Esophagus muscularis mucosa (tissue), 4 donors: ENCODE data around the gene CST9L. TPM values are rescaled to one million over a fixed set of nuclear protein-coding genes. Genes with fewer than 3 reads are reported as not detected.

ENCODE experiments used
- DNase-seq: peaks from one replicate; pipeline ENCODE4 v3.0.0-alpha.2; 2017; ENCODE audit errors: extremely low spot score
- H3K27ac ChIP-seq, 4 donors: fragments of 200-600 bp; sonication (generic); replicated peaks in 1 of 4; 1 replicate in 3 of 4; 2 replicates in 1 of 4; pipeline ENCODE4 v1.5.1; 2016 to 2019; ENCODE audit warnings: mild to moderate bottlenecking in 1 of 4
- H3K27me3 ChIP-seq, 4 donors: fragments of 200-600 bp; sonication (generic); one replicate each; pipeline versions ENCODE4 v1.5.1 to v1.6.0; 2016 to 2019
- H3K36me3 ChIP-seq, 4 donors: fragments of 200-600 bp; sonication (generic); one replicate each; pipeline ENCODE4 v1.5.1; 2016 to 2019
- H3K4me1 ChIP-seq, 4 donors: fragments of 200-600 bp; sonication (generic); one replicate each; pipeline ENCODE4 v1.5.1; 2016 to 2019
- H3K4me3 ChIP-seq, 4 donors: fragments of 200-600 bp; sonication (generic); 1 replicate in 2 of 4; 2 replicates in 2 of 4; pipeline ENCODE4 v1.5.1; 2016 to 2019; ENCODE audit warnings: mild to moderate bottlenecking in 4 of 4, moderate library complexity in 1 of 4
- H3K9me3 ChIP-seq, 4 donors: fragments of 200-600 bp; sonication (generic); 1 replicate in 3 of 4; 2 replicates in 1 of 4; pipeline ENCODE4 v1.5.1; 2016 to 2019
- CTCF ChIP-seq, 3 experiments: fragments of 200-600 bp in 2 of 3; fragments of 450-650 bp in 1 of 3; sonication (generic) in 2 of 3; IDR thresholded peaks; one replicate each; pipeline ENCODE4 v1.5.1; 2017 to 2019; ENCODE audit warnings: antibody characterized with exemption in 3 of 3, mild to moderate bottlenecking in 2 of 3, moderate library complexity in 1 of 3
- EP300 ChIP-seq: sonication (generic); formaldehyde crosslinking; IDR thresholded peaks from one replicate; pipeline ENCODE4 v1.6.1; 2017; ENCODE audit warnings: antibody characterized with exemption
- POLR2A ChIP-seq: fragments of 450-650 bp; IDR thresholded peaks from one replicate; pipeline ENCODE4 v1.6.1; 2017; ENCODE audit warnings: antibody characterized with exemption, moderate library complexity, mild to moderate bottlenecking, low read depth
- POLR2AphosphoS5 ChIP-seq, 2 donors: sonication (generic); formaldehyde crosslinking; IDR thresholded peaks; one replicate each; pipeline ENCODE4 v1.6.1; 2017; ENCODE audit warnings: antibody characterized with exemption in 2 of 2
- WGBS: methylation state at CpG from one replicate; pipeline ENCODE4 v1.1.5; 2018; 5-methylcytosine and 5-hydroxymethylcytosine counted together
- intact Hi-C: fragments of 100-400 bp; cut with DNase I; formaldehyde crosslinking; loops from one replicate; pipeline ENCODE4 v1.15.1; 2023
- total RNA-seq, 4 donors: library from RNA; depleted of rRNA; stranded (reverse); fragments of >200 nt; gene quantifications; one replicate each; pipeline versions ENCODE4 v1.1.0 to v1.2.1, GENCODE V29; 2016

The CST9L gene
- total RNA-seq, 4 donors from 2014 or later = not detected

DNA sequence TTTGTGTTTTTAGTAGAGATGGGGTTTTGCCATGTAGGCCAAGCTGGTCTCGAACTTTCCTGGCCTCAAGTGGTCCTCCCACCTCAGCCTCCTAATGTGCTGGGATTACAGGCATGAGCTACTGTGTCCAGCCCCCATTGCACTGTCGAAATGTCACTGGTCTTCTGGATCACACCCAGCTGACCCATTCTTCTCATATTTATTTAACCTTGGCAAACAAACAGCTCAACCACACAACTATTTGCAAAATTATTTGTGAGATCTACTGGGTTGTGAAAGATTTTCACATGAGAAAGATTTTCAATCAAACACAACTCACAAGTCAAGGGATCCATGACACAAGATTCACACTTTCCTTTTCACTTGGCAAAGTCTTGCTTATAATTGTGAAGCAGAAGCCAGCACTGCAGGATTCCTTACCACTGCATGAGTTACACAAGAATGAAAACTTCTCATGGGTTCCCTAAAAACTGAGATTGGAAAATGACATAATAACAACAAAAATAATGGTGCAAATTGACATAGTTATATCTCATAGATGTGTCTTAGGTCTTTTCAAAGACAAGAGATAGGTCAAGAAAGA, 2.0 kb upstream of the CST9L start:
- intact Hi-C loops = no loop called here
- TF ChIP-seq POLR2AphosphoS5 (IDR thresholded peaks at IDR 0.05) (no peak), EP300 (no peak), POLR2A (no peak), CTCF (IDR thresholded peaks at IDR 0.05) (no peak)
- Histone ChIP-seq H3K9me3 (no peaks in the 10 kb centered on the region), H3K27me3 (no peaks in the 10 kb centered on the region), H3K36me3 (no peaks in the 10 kb centered on the region), H3K27ac (no peak overlapping the region), H3K4me1 (no peaks in the 10 kb centered on the region), H3K4me3 (no peak overlapping the region)
- WGBS = 86% methylated on average over 1 of the region's 2 CpGs
- no peak for DNase-seq

GRCh38 chr20:23569570-23569969, 1.3 kb upstream of the CST9L start:
- intact Hi-C loops = no loop called here
- Histone ChIP-seq H3K27me3 (no peaks in the 10 kb centered on the region), H3K36me3 (no peaks in the 10 kb centered on the region), H3K27ac (no peak overlapping the region), H3K9me3 (no peaks in the 10 kb centered on the region), H3K4me1 (no peaks in the 10 kb centered on the region), H3K4me3 (no peak overlapping the region)
- 70% methylated on average over 1 of the region's 1 CpG for WGBS
- TF ChIP-seq CTCF (IDR thresholded peaks at IDR 0.05) (no peak), POLR2AphosphoS5 (IDR thresholded peaks at IDR 0.05) (no peak), EP300 (no peak), POLR2A (no peak)
- peak; percentile 57 for DNase-seq

DNA sequence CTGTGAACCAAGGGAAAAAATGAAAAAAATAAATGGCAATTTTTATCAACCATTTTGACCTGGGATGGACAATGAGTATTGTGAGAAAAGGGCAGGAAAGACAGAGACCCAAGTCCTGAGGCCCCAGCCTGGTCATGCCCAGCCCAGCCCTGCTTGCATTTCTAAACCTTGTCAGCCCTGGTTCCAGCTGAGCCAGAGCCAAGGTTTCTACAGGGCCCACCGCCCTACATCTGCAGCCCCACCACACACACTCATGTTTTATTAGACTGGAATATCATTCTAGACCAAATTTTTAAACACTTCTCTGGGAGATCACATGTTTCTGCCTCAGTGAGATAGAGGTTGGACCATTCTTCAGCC, 667 bp upstream of the CST9L start:
- H3K27me3 ChIP-seq = no peaks in the 10 kb centered on the region
- H3K4me3 ChIP-seq = no peak overlapping the region
- H3K9me3 ChIP-seq = no peaks in the 10 kb centered on the region
- H3K4me1 ChIP-seq = no peaks in the 10 kb centered on the region
- intact Hi-C loops = no loop called here
- peak; percentile 75 for DNase-seq
- H3K36me3 ChIP-seq = no peaks in the 10 kb centered on the region
- WGBS = 84% methylated on average over 1 of the region's 1 CpG
- H3K27ac ChIP-seq = no peak overlapping the region
- TF ChIP-seq POLR2A (no peak), EP300 (no peak), CTCF (IDR thresholded peaks at IDR 0.05) (no peak), POLR2AphosphoS5 (IDR thresholded peaks at IDR 0.05) (no peak)

DNA sequence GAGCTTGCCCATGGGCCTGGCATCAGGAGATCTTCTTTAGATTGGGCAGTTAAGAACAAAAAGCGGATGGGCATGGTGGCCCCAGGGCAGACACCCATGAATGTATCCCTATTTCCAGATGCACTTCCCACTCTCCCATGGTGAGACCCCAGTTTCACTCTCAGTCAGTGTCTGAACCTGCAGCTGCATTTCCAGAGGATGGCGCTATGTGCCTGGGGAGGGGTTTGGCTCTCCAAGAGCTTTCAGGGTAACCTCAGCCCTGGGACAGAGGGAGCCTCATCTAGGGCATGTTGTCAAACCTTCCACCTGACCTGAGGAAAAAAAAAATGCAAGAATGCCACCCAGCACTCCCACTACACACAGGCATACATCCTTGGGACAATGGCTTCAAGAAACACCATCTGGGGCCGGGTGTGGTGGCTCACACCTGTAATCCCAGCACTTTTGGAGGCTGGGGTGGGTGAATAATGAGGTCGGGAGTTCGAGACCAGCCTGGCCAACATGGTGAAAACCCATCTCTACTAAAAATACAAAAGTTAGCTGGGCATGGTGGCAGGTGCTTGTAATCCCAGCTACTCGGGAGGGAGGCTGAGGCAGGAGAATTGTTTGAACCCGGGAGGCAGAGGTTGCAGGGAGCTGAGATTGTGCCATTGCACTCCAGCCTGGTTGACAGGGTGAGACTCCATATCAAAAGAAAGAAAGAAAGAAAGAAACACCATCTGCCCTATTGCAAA, 1.9 kb downstream of the CST9L start:
- WGBS = 76% methylated on average over 7 of the region's 7 CpGs
- no peak overlapping the region for H3K4me3 ChIP-seq
- no peak for TF ChIP-seq EP300
- TF ChIP-seq CTCF (IDR thresholded peaks at IDR 0.05) = no peak
- no peak for TF ChIP-seq POLR2A
- no peak for TF ChIP-seq POLR2AphosphoS5 (IDR thresholded peaks at IDR 0.05)
- peak; percentile 64 for DNase-seq
- H3K9me3 ChIP-seq = peaks cover 0 to 22% (median 18%) of the 10 kb centered on the region in 4 donors
- intact Hi-C loops = no loop called here
- no peaks in the 10 kb centered on the region for H3K4me1 ChIP-seq
- H3K27me3 ChIP-seq = no peaks in the 10 kb centered on the region
- no peaks in the 10 kb centered on the region for H3K36me3 ChIP-seq
- no peak overlapping the region for H3K27ac ChIP-seq
